Pancreas (tissue), 10 donors: Measurements from ENCODE around the gene TBC1D22B. TPM values are rescaled to one million over a fixed set of nuclear protein-coding genes. Genes with fewer than 3 reads are reported as not detected.
A peak's percentile ranks its signal among the peaks of the same experiment; 100 is the strongest.

ENCODE experiments used
- ATAC-seq, 4 donors: fragments of 200-7000 bp; cut with Tn5 transposase; one replicate each; pipeline versions ENCODE4 v1.8.0 to v1.9.1; 2020; ENCODE audit warnings: mild to moderate bottlenecking in 4 of 4, moderate library complexity in 4 of 4
- DNase-seq, 6 donors: peaks; one replicate each; pipeline ENCODE4 v3.0.0-alpha.2; 2020
- FAIRE-seq: peaks from 2 replicates; lab custom pipeline; 2012; peaks lifted over from hg19 to GRCh38; lab: Jason Lieb, UNC
- H3K27ac ChIP-seq, 4 donors: fragments of 200-600 bp; sonication (generic); 1 replicate in 3 of 4; 2 replicates in 1 of 4; pipeline versions ENCODE4 v1.5.0 to v1.8.0; 2020
- H3K27me3 ChIP-seq, 4 donors: fragments of 200-600 bp; one replicate each; pipeline ENCODE4 v1.8.0; 2021
- H3K36me3 ChIP-seq, 3 donors: fragments of 200-600 bp; sonication (generic) in 1 of 3; one replicate each; pipeline versions ENCODE4 v1.5.0 to v1.8.0; 2020 to 2021
- H3K4me1 ChIP-seq, 3 donors: fragments of 200-600 bp; one replicate each; pipeline ENCODE4 v1.8.0; 2021
- H3K4me3 ChIP-seq, 4 donors: fragments of 200-600 bp; sonication (generic) in 2 of 4; one replicate each; pipeline versions ENCODE4 v1.5.0 to v1.8.0; 2020 to 2021
- H3K9me3 ChIP-seq, 4 donors: fragments of 200-600 bp; one replicate each; pipeline ENCODE4 v1.8.0; 2021
- CTCF ChIP-seq, 4 donors: fragments of 200-600 bp; sonication (generic) in 3 of 4; IDR thresholded peaks; one replicate each; pipeline versions ENCODE4 v1.5.0 to v1.8.0; 2021; ENCODE audit warnings: antibody characterized with exemption in 4 of 4
- WGBS, 2 donors: extraction: QIAGEN DNeasy Blood & Tissue Kit; methylation state at CpG; one replicate each; pipeline ENCODE4 v1.1.7; 2013; 5-methylcytosine and 5-hydroxymethylcytosine counted together
- intact Hi-C, 3 donors: fragments of 100-400 bp; cut with DNase I; formaldehyde crosslinking; loops; one replicate each; pipeline versions ENCODE4 v1.11.1 to v1.14.2; 2022
- polyA plus RNA-seq, 2 donors: library from polyadenylated mRNA; stranded (reverse); fragments of 200-250 nt; gene quantifications; one replicate each; pipeline ENCODE4 v1.2.3, GENCODE V29; 2013
- total RNA-seq, 6 donors: library from RNA; stranded (reverse); fragmentation: NEBNext Ultra II Directional in 4 of 6; extraction: Animal tissue kit (Norgen Biotek cat#: 25700) in 4 of 6; gene quantifications; one replicate each; pipeline versions ENCODE4 v1.2.1 to v1.2.4, GENCODE V29; 2021 to 2023
- donor health status: healthy with polysubstance abuse.
- donor health status: DM: no; HTN: no; CAD: no; lungs with moderate emphysema.
- donor health status: DM: no; HTN: no; CAD: no.
- donor health status: control.
- donor health status: control.
- donor health status: Bipolar disorder and iron deficiency.
- donor health status: DM: yes; HTN: yes; CAD: no.
- donor health status: DM: no; HTN: no; CAD: no.
- donor health status: DM: no; HTN: no; CAD: no.
- donor health status: DM: yes; HTN: yes; CAD: no.

The TBC1D22B gene
- total and polyA plus RNA-seq, 8 donors, result 4.3 to 9.0 (median 6.0) TPM

- H3K27ac ChIP-seq, result peak overlapping the region in 1 of 4 donors; percentile 41
- H3K4me1 ChIP-seq, result peaks cover 0 to 19% (median 5%) of the 10 kb centered on the region in 3 donors
- DNase-seq (peak; percentile 58 to 84 (median 79)), FAIRE-seq (no peak), ATAC-seq (peak; percentile 94 to 99 (median 98))
- peaks cover 0 to 42% (median 9%) of the 10 kb centered on the region in 3 donors for H3K36me3 ChIP-seq
- intact Hi-C loops, result no loop called here
- TF ChIP-seq CTCF (IDR thresholded peaks at IDR 0.05), result no peak
- H3K27me3 ChIP-seq, result no peaks in the 10 kb centered on the region
- WGBS, 2 donors, result 34 to 40% methylated on average over 3 of the region's 3 CpGs
- H3K4me3 ChIP-seq, result no peak overlapping the region
- H3K9me3 ChIP-seq, result no peaks in the 10 kb centered on the region
Measured at GRCh38 chr6:37283671-37284151, 26.1 kb downstream of the TBC1D22B start.

- no peak for ATAC-seq
- peaks cover 0 to 15% (median 5%) of the 10 kb centered on the region in 3 donors for H3K4me1 ChIP-seq
- H3K4me3 ChIP-seq, result no peak overlapping the region
- no peak overlapping the region for H3K27ac ChIP-seq
- no peak for DNase-seq
- no peaks in the 10 kb centered on the region for H3K27me3 ChIP-seq
- TF ChIP-seq CTCF (IDR thresholded peaks at IDR 0.05), result no peak
- 86 to 89% methylated on average over 4 of the region's 4 CpGs for WGBS, 2 donors
- intact Hi-C loops, result no loop called here
- no peaks in the 10 kb centered on the region for H3K9me3 ChIP-seq
- no peak for FAIRE-seq
- H3K36me3 ChIP-seq, result peaks cover 0 to 42% (median 9%) of the 10 kb centered on the region in 3 donors
Measured at GRCh38 chr6:37284781-37285180, 27.2 kb downstream of the TBC1D22B start.

DNA sequence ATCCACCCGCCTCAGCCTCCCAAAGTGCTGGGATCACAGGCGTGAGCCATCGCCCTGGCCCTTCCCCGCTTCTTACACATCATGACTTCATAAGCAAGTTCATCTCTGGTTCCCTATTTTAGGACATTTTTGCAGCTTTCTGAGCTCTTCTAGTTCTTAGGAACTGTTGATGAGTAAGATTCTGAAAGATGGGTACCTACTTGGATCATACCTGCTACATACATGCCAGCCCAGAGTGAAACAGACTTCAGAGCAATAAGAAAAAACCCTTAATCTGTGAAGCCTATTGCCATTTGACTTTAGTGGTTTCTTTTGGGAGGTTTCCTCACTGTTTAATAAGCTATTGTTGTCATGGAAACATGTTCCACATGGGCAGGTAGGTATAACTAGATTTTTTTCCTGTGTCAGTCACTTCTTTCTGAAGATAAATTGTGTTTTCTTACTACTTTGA, 28.3 kb downstream of the TBC1D22B start:
- FAIRE-seq (no peak), ATAC-seq (no peak), DNase-seq (no peak)
- intact Hi-C loops, result no loop called here
- Histone ChIP-seq H3K27me3 (no peaks in the 10 kb centered on the region), H3K4me1 (peaks cover 0 to 14% (median 5%) of the 10 kb centered on the region in 3 donors), H3K27ac (no peak overlapping the region), H3K4me3 (no peak overlapping the region), H3K9me3 (no peaks in the 10 kb centered on the region), H3K36me3 (peaks cover 0 to 42% (median 9%) of the 10 kb centered on the region in 3 donors)
- 97 to 98% methylated on average over 4 of the region's 4 CpGs for WGBS, 2 donors
- no peak for TF ChIP-seq CTCF (IDR thresholded peaks at IDR 0.05)

- Histone ChIP-seq H3K27ac (no peak overlapping the region), H3K9me3 (no peaks in the 10 kb centered on the region), H3K27me3 (no peaks in the 10 kb centered on the region), H3K4me3 (no peak overlapping the region), H3K4me1 (peaks cover 0 to 14% (median 5%) of the 10 kb centered on the region in 3 donors), H3K36me3 (peaks cover 0 to 35% (median 17%) of the 10 kb centered on the region in 3 donors)
- no peak for ATAC-seq
- no peak for TF ChIP-seq CTCF (IDR thresholded peaks at IDR 0.05)
- 94 to 97% methylated on average over 2 of the region's 2 CpGs for WGBS, 2 donors
- no peak for DNase-seq
- FAIRE-seq, result no peak
- intact Hi-C loops, result no loop called here
Measured at GRCh38 chr6:37287519-37288157, 30.1 kb downstream of the TBC1D22B start.

DNA sequence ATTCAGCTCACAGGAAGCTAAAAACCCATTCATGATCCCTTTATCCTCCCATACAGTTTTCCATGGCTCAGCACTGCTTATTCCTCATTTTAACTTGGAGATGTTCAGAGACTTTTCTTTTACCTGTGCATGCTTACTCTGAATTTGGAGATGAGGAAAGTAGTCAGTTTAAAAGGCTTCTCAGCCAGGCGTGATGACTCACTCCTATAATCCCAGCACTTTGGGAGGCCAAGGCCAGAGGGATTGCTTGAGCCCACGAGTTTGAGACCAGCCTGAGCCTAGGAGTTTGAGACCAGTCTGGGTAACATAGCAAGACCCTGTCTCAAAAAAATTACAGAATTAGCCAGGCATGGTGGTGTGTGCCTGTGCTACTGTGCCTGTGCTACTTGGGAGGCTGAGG, 30.7 kb downstream of the TBC1D22B start:
- no peak for TF ChIP-seq CTCF (IDR thresholded peaks at IDR 0.05)
- Histone ChIP-seq H3K36me3 (peaks cover 0 to 29% (median 14%) of the 10 kb centered on the region in 3 donors), H3K9me3 (no peaks in the 10 kb centered on the region), H3K27ac (no peak overlapping the region), H3K27me3 (no peaks in the 10 kb centered on the region), H3K4me3 (no peak overlapping the region), H3K4me1 (peaks cover 0 to 13% (median 5%) of the 10 kb centered on the region in 3 donors)
- intact Hi-C loops, result no loop called here
- WGBS, 2 donors, result 87 to 90% methylated on average over 2 of the region's 2 CpGs
- ATAC-seq (no peak), DNase-seq (no peak), FAIRE-seq (no peak)
